Osteoblast (primary cell): ENCODE measurements around the gene PIP4K2A. TPM values are rescaled to one million over a fixed set of nuclear protein-coding genes. Genes with fewer than 3 reads are reported as not detected.

ENCODE experiments used
- DNase-seq: peaks from one replicate; pipeline ENCODE4 v3.0.0; 2011; ENCODE audit warnings: low spot score, mixed read lengths; ENCODE audit not compliant: insufficient read length; ENCODE audit errors: missing footprints
- H2AFZ ChIP-seq: 2 replicates; pipeline ENCODE4 v1.6.0; 2011; ENCODE audit warnings: mild to moderate bottlenecking, low read length
- H3K27ac ChIP-seq: 2 replicates; pipeline ENCODE4 v1.5.1; 2011; ENCODE audit warnings: mild to moderate bottlenecking, low read depth, low read length, moderate library complexity
- H3K27me3 ChIP-seq: 2 replicates; pipeline ENCODE4 v1.6.0; 2012; ENCODE audit warnings: mild to moderate bottlenecking, control low read depth, inconsistent platforms, low read length, moderate library complexity; ENCODE audit not compliant: insufficient read depth
- H3K36me3 ChIP-seq: 2 replicates; pipeline ENCODE4 v1.5.1; 2011; ENCODE audit warnings: mild to moderate bottlenecking, low read length, control low read depth, moderate library complexity; ENCODE audit not compliant: insufficient read depth
- H3K4me1 ChIP-seq: 2 replicates; pipeline ENCODE4 v1.5.1; 2011; ENCODE audit warnings: mild to moderate bottlenecking, low read length, control low read depth, moderate library complexity; ENCODE audit not compliant: insufficient read depth
- H3K4me2 ChIP-seq: 2 replicates; pipeline ENCODE4 v1.6.0; 2011; ENCODE audit warnings: mild to moderate bottlenecking, low read length; ENCODE audit not compliant: insufficient read depth
- H3K4me3 ChIP-seq: fragments of 200-600 bp; sonication (generic); 3 replicates; pipeline ENCODE4 v1.5.1; 2012; ENCODE audit warnings: mild to moderate bottlenecking, low read length, inconsistent platforms; ENCODE audit not compliant: insufficient read depth
- H3K79me2 ChIP-seq: 2 replicates; pipeline ENCODE4 v1.6.0; 2012; ENCODE audit warnings: mild to moderate bottlenecking, low read length, control low read depth, inconsistent platforms; ENCODE audit not compliant: insufficient read depth
- H3K9me3 ChIP-seq: 2 replicates; pipeline ENCODE4 v1.5.1; 2011; ENCODE audit warnings: low read depth, low read length, control low read depth
- H4K20me1 ChIP-seq: 2 replicates; pipeline ENCODE4 v1.6.0; 2012; ENCODE audit warnings: mild to moderate bottlenecking, low read length, control low read depth; ENCODE audit not compliant: insufficient read depth
- CTCF ChIP-seq: IDR thresholded peaks from 2 replicates; pipeline ENCODE4 v1.5.1; 2011; ENCODE audit warnings: mild to moderate bottlenecking, low read depth, low read length, moderate library complexity; ENCODE audit errors: extremely low read depth
- total RNA-seq: library from RNA; depleted of rRNA; stranded (reverse); fragments of >200 nt; gene quantifications from 2 replicates; pipeline ENCODE4 v1.2.3, GENCODE V29; 2012

Gene PIP4K2A
- total RNA-seq, 1 donor: 68.8 TPM

- Histone ChIP-seq H3K27me3 (peaks cover 4% of the 10 kb centered on the region), H3K27ac (no peak overlapping the region), H3K4me1 (peaks cover 5% of the 10 kb centered on the region), H4K20me1 (no peaks in the 10 kb centered on the region), H3K36me3 (no peaks in the 10 kb centered on the region), H3K4me2 (no peak overlapping the region), H3K4me3 (no peak overlapping the region), H3K9me3 (no peaks in the 10 kb centered on the region), H3K79me2 (no peaks in the 10 kb centered on the region), H2AFZ (no peak overlapping the region)
- no peak for DNase-seq
- no peak for TF ChIP-seq CTCF
Measured at GRCh38 chr10:22489975-22490374, 224.4 kb downstream of the PIP4K2A start.

- no peak for DNase-seq
- H3K4me2 ChIP-seq: no peak overlapping the region
- H3K79me2 ChIP-seq: no peaks in the 10 kb centered on the region
- H2AFZ ChIP-seq: no peak overlapping the region
- no peak for TF ChIP-seq CTCF
- no peaks in the 10 kb centered on the region for H3K36me3 ChIP-seq
- no peak overlapping the region for H3K4me3 ChIP-seq
- no peaks in the 10 kb centered on the region for H3K9me3 ChIP-seq
- H3K27ac ChIP-seq: no peak overlapping the region
- no peaks in the 10 kb centered on the region for H4K20me1 ChIP-seq
- peaks cover 5% of the 10 kb centered on the region for H3K4me1 ChIP-seq
- H3K27me3 ChIP-seq: peaks cover 4% of the 10 kb centered on the region
Measured at GRCh38 chr10:22489467-22489866, 224.9 kb downstream of the PIP4K2A start.

- no peak for TF ChIP-seq CTCF
- H3K27ac ChIP-seq: no peak overlapping the region
- H3K79me2 ChIP-seq: no peaks in the 10 kb centered on the region
- H3K36me3 ChIP-seq: no peaks in the 10 kb centered on the region
- peaks cover 4% of the 10 kb centered on the region for H3K27me3 ChIP-seq
- H3K4me3 ChIP-seq: no peak overlapping the region
- no peak for DNase-seq
- no peak overlapping the region for H3K4me2 ChIP-seq
- H4K20me1 ChIP-seq: no peaks in the 10 kb centered on the region
- no peak overlapping the region for H2AFZ ChIP-seq
- peaks cover 11% of the 10 kb centered on the region for H3K4me1 ChIP-seq
- no peaks in the 10 kb centered on the region for H3K9me3 ChIP-seq
Measured at GRCh38 chr10:22486431-22486830, 227.9 kb downstream of the PIP4K2A start.

Other genes starting within 250 kb of the PIP4K2A start
- under 0.01 TPM in 1 of 2 replicates, not detected in the other for gene ARMC3, start 213.5 kb upstream of the PIP4K2A start, total RNA-seq